ENCODE results near the gene CST3. TPM values are rescaled to one million over a fixed set of nuclear protein-coding genes. Genes with fewer than 3 reads are reported as not detected.
"Not testable (repeated sequence)": the region's sequence is repeated elsewhere in the genome, so short reads cannot be mapped to it uniquely, and the experiment has no call there.

CST3 gene
- polyA plus RNA-seq, 12 donors: 67.9 to 280 (median 88.8) TPM; not detected in 1

- no peak for DNase-seq
These were observed 7.3 kb downstream of the CST3 start for GRCh38 chr20:23630392-23630849.

GRCh38 chr20:23629542-23630391, 8.0 kb downstream of the CST3 start:
- no peak for DNase-seq

GRCh38 chr20:23629017-23629541, 8.7 kb downstream of the CST3 start:
- DNase-seq: no peak

- DNase-seq: no peak
These were observed 9.2 kb downstream of the CST3 start for GRCh38 chr20:23628402-23629016.

- DNase-seq: no peak
These were observed 10.3 kb downstream of the CST3 start for GRCh38 chr20:23627501-23627900.

- no peak for DNase-seq
These were observed 11.6 kb downstream of the CST3 start for GRCh38 chr20:23626040-23626620.

- no peak for DNase-seq
These were observed 12.4 kb downstream of the CST3 start for GRCh38 chr20:23625236-23625964.

GRCh38 chr20:23624324-23624691, 13.4 kb downstream of the CST3 start:
- no peak for DNase-seq

- DNase-seq: no peak
These were observed 14.0 kb downstream of the CST3 start for GRCh38 chr20:23623666-23624323.

GRCh38 chr20:23622839-23623343, 14.9 kb downstream of the CST3 start:
- peak; percentile 26 for DNase-seq

GRCh38 chr20:23622401-23622800, 15.4 kb downstream of the CST3 start:
- DNase-seq: not testable (repeated sequence)

GRCh38 chr20:23620670-23621386, 16.9 kb downstream of the CST3 start:
- DNase-seq: not testable (repeated sequence)

GRCh38 chr20:23614163-23614562, 23.6 kb downstream of the CST3 start:
- no peak for DNase-seq

- DNase-seq: no peak
These were observed 24.1 kb downstream of the CST3 start for GRCh38 chr20:23613676-23614075.

GRCh38 chr20:23612396-23612795, 25.4 kb downstream of the CST3 start:
- no peak for DNase-seq

- no peak for DNase-seq
These were observed 28.2 kb downstream of the CST3 start for GRCh38 chr20:23609486-23610109.

- DNase-seq: no peak
These were observed 29.4 kb downstream of the CST3 start for GRCh38 chr20:23608251-23608846.

GRCh38 chr20:23607497-23608245, 30.1 kb downstream of the CST3 start:
- DNase-seq: no peak

GRCh38 chr20:23606652-23607049, 31.1 kb downstream of the CST3 start:
- peak; percentile 74 for DNase-seq
